ENCODE data around the gene NRDC.

Gene NRDC

GRCh38 chr1:51878616-51879336, at the start of gene NRDC:
Gene NRDC (minus strand): TSS chr1:51878727. CDS start chr1:51878615, 112 bp downstream.
- DNase-seq, result peak; percentile 100
- Mint-ChIP-seq H3K27me3 (peaks cover 21% of the 10 kb centered on the region), H3K36me3 (peaks cover 24% of the 10 kb centered on the region), H3K4me1 (peaks cover 23% of the 10 kb centered on the region), H3K27ac (no peak within 1 kb of the TSS), H3K4me3 (no peak within 1 kb of the TSS), H3K9me3 (no peaks in the 10 kb centered on the region)
- CTCF ChIA-PET, result interaction anchor here (0.6 to 1.0 kb wide), 3 partner anchors 9 to 89 kb away, joined by 3 read pairs; no protein-coding TSS in a partner anchor

GRCh38 chr1:51927029-51927428, 48.5 kb upstream of the NRDC start:
- H3K36me3 Mint-ChIP-seq, result no peaks in the 10 kb centered on the region
- H3K27me3 Mint-ChIP-seq, result peaks cover 6% of the 10 kb centered on the region
- H3K4me3 Mint-ChIP-seq, result no peak overlapping the region
- CTCF ChIA-PET, result interaction anchor here (2.7 kb wide), 1 partner anchor 30 kb away, joined by 12 read pairs; no protein-coding TSS in a partner anchor
- H3K27ac Mint-ChIP-seq, result no peak overlapping the region
- H3K4me1 Mint-ChIP-seq, result no peaks in the 10 kb centered on the region
- DNase-seq, result no peak
- H3K9me3 Mint-ChIP-seq, result no peaks in the 10 kb centered on the region

- Mint-ChIP-seq H3K27me3 (peaks cover 10% of the 10 kb centered on the region), H3K36me3 (no peaks in the 10 kb centered on the region), H3K4me3 (no peak overlapping the region), H3K9me3 (no peaks in the 10 kb centered on the region), H3K4me1 (no peaks in the 10 kb centered on the region), H3K27ac (no peak overlapping the region)
- no peak for DNase-seq
- CTCF ChIA-PET, result interaction anchor here (1.7 to 2.7 kb wide), 2 partner anchors 15 to 29 kb away, joined by 3 to 12 read pairs; no protein-coding TSS in a partner anchor
These were observed 47.8 kb upstream of the NRDC start for GRCh38 chr1:51926171-51926812.

GRCh38 chr1:51924455-51924854, 45.9 kb upstream of the NRDC start:
- Mint-ChIP-seq H3K4me1 (no peaks in the 10 kb centered on the region), H3K36me3 (no peaks in the 10 kb centered on the region), H3K4me3 (no peak overlapping the region), H3K9me3 (no peaks in the 10 kb centered on the region), H3K27ac (no peak overlapping the region), H3K27me3 (peaks cover 19% of the 10 kb centered on the region)
- DNase-seq, result no peak
- CTCF ChIA-PET, result interaction anchor here (1.7 to 2.7 kb wide), 3 partner anchors 17 to 74 kb away, joined by 3 to 12 read pairs (median 4); no protein-coding TSS in a partner anchor

- Mint-ChIP-seq H3K27ac (no peak overlapping the region), H3K9me3 (no peaks in the 10 kb centered on the region), H3K27me3 (peaks cover 25% of the 10 kb centered on the region), H3K4me3 (no peak overlapping the region), H3K4me1 (no peaks in the 10 kb centered on the region), H3K36me3 (no peaks in the 10 kb centered on the region)
- CTCF ChIA-PET, result no interaction called here
- DNase-seq, result no peak
These were observed 43.5 kb upstream of the NRDC start for GRCh38 chr1:51922040-51922439.

- Mint-ChIP-seq H3K36me3 (no peaks in the 10 kb centered on the region), H3K27me3 (peaks cover 25% of the 10 kb centered on the region), H3K4me3 (no peak overlapping the region), H3K9me3 (no peaks in the 10 kb centered on the region), H3K4me1 (no peaks in the 10 kb centered on the region), H3K27ac (no peak overlapping the region)
- CTCF ChIA-PET, result no interaction called here
- no peak for DNase-seq
These were observed 41.6 kb upstream of the NRDC start for GRCh38 chr1:51920130-51920529.

GRCh38 chr1:51919684-51920083, 41.2 kb upstream of the NRDC start:
- no peak for DNase-seq
- CTCF ChIA-PET, result no interaction called here
- no peaks in the 10 kb centered on the region for H3K9me3 Mint-ChIP-seq
- no peaks in the 10 kb centered on the region for H3K36me3 Mint-ChIP-seq
- peaks cover 25% of the 10 kb centered on the region for H3K27me3 Mint-ChIP-seq
- no peak overlapping the region for H3K4me3 Mint-ChIP-seq
- H3K27ac Mint-ChIP-seq, result no peak overlapping the region
- H3K4me1 Mint-ChIP-seq, result no peaks in the 10 kb centered on the region

- no peak for DNase-seq
- CTCF ChIA-PET, result no interaction called here
- no peaks in the 10 kb centered on the region for H3K4me1 Mint-ChIP-seq
- no peaks in the 10 kb centered on the region for H3K36me3 Mint-ChIP-seq
- H3K9me3 Mint-ChIP-seq, result no peaks in the 10 kb centered on the region
- H3K4me3 Mint-ChIP-seq, result no peak overlapping the region
- peaks cover 32% of the 10 kb centered on the region for H3K27me3 Mint-ChIP-seq
- H3K27ac Mint-ChIP-seq, result no peak overlapping the region
These were observed 38.3 kb upstream of the NRDC start for GRCh38 chr1:51916587-51917405.

GRCh38 chr1:51915951-51916350, 37.4 kb upstream of the NRDC start:
- Mint-ChIP-seq H3K36me3 (no peaks in the 10 kb centered on the region), H3K27ac (no peak overlapping the region), H3K4me1 (no peaks in the 10 kb centered on the region), H3K9me3 (no peaks in the 10 kb centered on the region), H3K4me3 (no peak overlapping the region), H3K27me3 (peaks cover 33% of the 10 kb centered on the region)
- CTCF ChIA-PET, result no interaction called here
- DNase-seq, result no peak

GRCh38 chr1:51912881-51913280, 34.4 kb upstream of the NRDC start:
- no peaks in the 10 kb centered on the region for H3K4me1 Mint-ChIP-seq
- no peak overlapping the region for H3K4me3 Mint-ChIP-seq
- peaks cover 32% of the 10 kb centered on the region for H3K27me3 Mint-ChIP-seq
- no peaks in the 10 kb centered on the region for H3K36me3 Mint-ChIP-seq
- CTCF ChIA-PET, result interaction anchor here (0.6 kb wide), 1 partner anchor 219 kb away, joined by 3 read pairs; no protein-coding TSS in a partner anchor
- H3K9me3 Mint-ChIP-seq, result no peaks in the 10 kb centered on the region
- DNase-seq, result no peak
- no peak overlapping the region for H3K27ac Mint-ChIP-seq

GRCh38 chr1:51910221-51911000, 31.9 kb upstream of the NRDC start:
- H3K9me3 Mint-ChIP-seq, result peaks cover 15% of the 10 kb centered on the region
- H3K27me3 Mint-ChIP-seq, result peaks cover 34% of the 10 kb centered on the region
- peaks cover 5% of the 10 kb centered on the region for H3K36me3 Mint-ChIP-seq
- H3K4me1 Mint-ChIP-seq, result peaks cover 2% of the 10 kb centered on the region
- no peak for DNase-seq
- H3K27ac Mint-ChIP-seq, result no peak overlapping the region
- H3K4me3 Mint-ChIP-seq, result no peak overlapping the region
- CTCF ChIA-PET, result no interaction called here

GRCh38 chr1:51908499-51908898, 30.0 kb upstream of the NRDC start:
- Mint-ChIP-seq H3K36me3 (peaks cover 5% of the 10 kb centered on the region), H3K4me1 (peaks cover 2% of the 10 kb centered on the region), H3K4me3 (no peak overlapping the region), H3K27ac (no peak overlapping the region), H3K27me3 (peaks cover 34% of the 10 kb centered on the region), H3K9me3 (peaks cover 15% of the 10 kb centered on the region)
- no peak for DNase-seq
- CTCF ChIA-PET, result no interaction called here

GRCh38 chr1:51907079-51907702, 28.7 kb upstream of the NRDC start:
- H3K4me3 Mint-ChIP-seq, result no peak overlapping the region
- peak overlapping the region; percentile 75 for H3K27ac Mint-ChIP-seq
- CTCF ChIA-PET, result interaction anchor here (1.5 kb wide), 1 partner anchor 10 kb away, joined by 4 read pairs; no protein-coding TSS in a partner anchor
- H3K4me1 Mint-ChIP-seq, result peaks cover 2% of the 10 kb centered on the region
- peaks cover 5% of the 10 kb centered on the region for H3K36me3 Mint-ChIP-seq
- peaks cover 38% of the 10 kb centered on the region for H3K27me3 Mint-ChIP-seq
- peaks cover 15% of the 10 kb centered on the region for H3K9me3 Mint-ChIP-seq
- DNase-seq, result no peak

All from activated naive CD4-positive, alpha-beta T cell treated with anti-CD3 and anti-CD28 coated beads, Interleukin-2, amount 10 ng/mL, durations not matched to agents 7 days and 5 days (primary cell).